Measurements from ENCODE around the gene MTCH2. TPM values are rescaled to one million over a fixed set of nuclear protein-coding genes. Genes with fewer than 3 reads are reported as not detected.

Gene MTCH2
- polyA plus RNA-seq, 1 donor (not counting 4 experiments of a cell fraction or from before 2014, with no cell fraction given) = 185 TPM

GRCh38 chr11:47615249-47615648, 27.1 kb downstream of the MTCH2 start:
- Histone ChIP-seq H3K9ac (ENCODE audit: control insufficient read depth, extremely low read depth, insufficient read depth, low read length) (no peak overlapping the region), H3K4me2 (ENCODE audit: control insufficient read depth, extremely low read depth, insufficient read depth, low read depth, low read length) (no peak overlapping the region), H3K4me3 (ENCODE audit: control insufficient read depth in 2 of 3, extremely low read depth in 1 of 3, insufficient read depth in 2 of 3, low read depth in 1 of 3, low read length in 3 of 3) (no peak overlapping the region), H3K27me3 (ENCODE audit: control insufficient read depth, extremely low read depth, insufficient read depth, low read length) (no peaks in the 10 kb centered on the region), H3K4me1 (ENCODE audit: control insufficient read depth, extremely low read depth, insufficient read depth, low read length) (no peaks in the 10 kb centered on the region), H3K9me1 (ENCODE audit: control insufficient read depth, extremely low read depth, insufficient read depth, low read length) (no peaks in the 10 kb centered on the region), H3K36me3 (ENCODE audit: control insufficient read depth in 2 of 2, extremely low read depth in 1 of 2, insufficient read depth in 2 of 2, low read length in 2 of 2) (peaks cover 4 to 5% of the 10 kb centered on the region in 2 experiments), H4K20me1 (ENCODE audit: control insufficient read depth, extremely low read depth, insufficient read depth, low read length) (no peaks in the 10 kb centered on the region), H2AFZ (ENCODE audit: control insufficient read depth, low read length) (no peak overlapping the region), H3K27ac (ENCODE audit: control insufficient read depth, insufficient read depth, low read length) (no peak overlapping the region), H3K79me2 (ENCODE audit: control insufficient read depth, insufficient read depth, low read length) (no peaks in the 10 kb centered on the region), H3K9me3 (ENCODE audit: control insufficient read depth, low read depth, low read length) (no peaks in the 10 kb centered on the region)
- TF ChIP-seq EZH2 (IDR thresholded peaks at IDR 0.05; ENCODE audit: low read length) = no peak
- TF ChIP-seq CTCF (optimal IDR thresholded peaks at IDR 0.05 in 1 of 3, IDR thresholded peaks at IDR 0.05 in 1 of 3, conservative IDR thresholded peaks at IDR 0.05 in 1 of 3; ENCODE audit: extremely low read depth in 1 of 3, insufficient read depth in 2 of 3, low read length in 3 of 3) = no peak
- FAIRE-seq (no peak), DNase-seq (ENCODE audit: low read depth, low spot score) (no peak)
- dilution Hi-C loops (cut with MboI; ENCODE audit: extremely low pct_ligation_motif_present, low sequenced_read_pairs) = no loop called here

GRCh38 chr11:47611348-47611794, 31.0 kb downstream of the MTCH2 start:
- no peaks in the 10 kb centered on the region for H3K36me3 ChIP-seq (ENCODE audit: control insufficient read depth in 2 of 2, extremely low read depth in 1 of 2, insufficient read depth in 2 of 2, low read length in 2 of 2)
- no peak overlapping the region for H2AFZ ChIP-seq (ENCODE audit: control insufficient read depth, low read length)
- no peak overlapping the region for H3K4me3 ChIP-seq (ENCODE audit: control insufficient read depth in 2 of 3, extremely low read depth in 1 of 3, insufficient read depth in 2 of 3, low read depth in 1 of 3, low read length in 3 of 3)
- H3K9me3 ChIP-seq (ENCODE audit: control insufficient read depth, low read depth, low read length) = no peaks in the 10 kb centered on the region
- TF ChIP-seq EZH2 (IDR thresholded peaks at IDR 0.05; ENCODE audit: low read length) (no peak), CTCF (optimal IDR thresholded peaks at IDR 0.05 in 1 of 3, IDR thresholded peaks at IDR 0.05 in 1 of 3, conservative IDR thresholded peaks at IDR 0.05 in 1 of 3; ENCODE audit: extremely low read depth in 1 of 3, insufficient read depth in 2 of 3, low read length in 3 of 3) (no peak)
- no peaks in the 10 kb centered on the region for H4K20me1 ChIP-seq (ENCODE audit: control insufficient read depth, extremely low read depth, insufficient read depth, low read length)
- FAIRE-seq (no peak), DNase-seq (ENCODE audit: low read depth, low spot score) (no peak)
- H3K9ac ChIP-seq (ENCODE audit: control insufficient read depth, extremely low read depth, insufficient read depth, low read length) = no peak overlapping the region
- H3K27me3 ChIP-seq (ENCODE audit: control insufficient read depth, extremely low read depth, insufficient read depth, low read length) = no peaks in the 10 kb centered on the region
- no peaks in the 10 kb centered on the region for H3K4me1 ChIP-seq (ENCODE audit: control insufficient read depth, extremely low read depth, insufficient read depth, low read length)
- no peaks in the 10 kb centered on the region for H3K9me1 ChIP-seq (ENCODE audit: control insufficient read depth, extremely low read depth, insufficient read depth, low read length)
- H3K4me2 ChIP-seq (ENCODE audit: control insufficient read depth, extremely low read depth, insufficient read depth, low read depth, low read length) = no peak overlapping the region
- dilution Hi-C loops (cut with MboI; ENCODE audit: extremely low pct_ligation_motif_present, low sequenced_read_pairs) = no loop called here
- no peak overlapping the region for H3K27ac ChIP-seq (ENCODE audit: control insufficient read depth, insufficient read depth, low read length)
- H3K79me2 ChIP-seq (ENCODE audit: control insufficient read depth, insufficient read depth, low read length) = no peaks in the 10 kb centered on the region

All from keratinocyte (primary cell).